GM19193 (cell line): Measurements from ENCODE around the gene RCOR2.

ENCODE experiments used
- POLR2A ChIP-seq: IDR thresholded peaks from 4 replicates; pipeline ENCODE4 v1.6.1; 2011; ENCODE audit not compliant: insufficient read depth, insufficient read length; ENCODE audit errors: extremely low read depth

The RCOR2 gene

GRCh38 chr11:63901660-63902059 lies 15.3 kb downstream of the RCOR2 start:
- no peak for TF ChIP-seq POLR2A

- TF ChIP-seq POLR2A: no peak
Observed at GRCh38 chr11:63897459-63898146, 19.4 kb downstream of the RCOR2 start.

- no peak for TF ChIP-seq POLR2A
Observed at GRCh38 chr11:63896071-63896470, 20.9 kb downstream of the RCOR2 start.

- no peak for TF ChIP-seq POLR2A
Observed at GRCh38 chr11:63893355-63893754, 23.6 kb downstream of the RCOR2 start.

GRCh38 chr11:63892228-63892627 lies 24.7 kb downstream of the RCOR2 start:
- no peak for TF ChIP-seq POLR2A

GRCh38 chr11:63890368-63890767 lies 26.6 kb downstream of the RCOR2 start:
- no peak for TF ChIP-seq POLR2A

GRCh38 chr11:63889344-63889743 lies 27.6 kb downstream of the RCOR2 start:
- no peak for TF ChIP-seq POLR2A

- peak; percentile 29 for TF ChIP-seq POLR2A
Observed at GRCh38 chr11:63888170-63889086, 28.5 kb downstream of the RCOR2 start.

GRCh38 chr11:63887386-63887999 lies 29.5 kb downstream of the RCOR2 start:
- no peak for TF ChIP-seq POLR2A

GRCh38 chr11:63884196-63884932 lies 32.6 kb downstream of the RCOR2 start:
- TF ChIP-seq POLR2A: no peak

GRCh38 chr11:63883791-63884190 lies 33.2 kb downstream of the RCOR2 start:
- no peak for TF ChIP-seq POLR2A

GRCh38 chr11:63882555-63883242 lies 34.3 kb downstream of the RCOR2 start:
- no peak for TF ChIP-seq POLR2A

GRCh38 chr11:63880403-63880790 lies 36.6 kb downstream of the RCOR2 start:
- no peak for TF ChIP-seq POLR2A
